C4-2B (cell line): ENCODE measurements around the gene PTBP2.

ENCODE experiments used
- CTCF ChIP-seq: fragments of 450-650 bp; conservative IDR thresholded peaks from 2 replicates; pipeline ENCODE4 v1.5.1; 2017; ENCODE audit warnings: mild to moderate bottlenecking
- ZFX ChIP-seq: fragments of 450-650 bp; IDR thresholded peaks from 2 replicates; pipeline ENCODE4 v1.6.1; 2017

- TF ChIP-seq CTCF (no peak), ZFX (no peak)
Observed at GRCh38 chr1:96722161-96722922, 758 bp downstream of the PTBP2 start.
